OCI-LY3 (cell line): Measurements from ENCODE around the gene MRPS18B.

Source experiments
- H2AFZ ChIP-seq: fragments of 200-600, 300-600 bp; shearing (Covaris generic); 2 replicates; pipeline ENCODE4 v1.6.0; 2014; ENCODE audit warnings: antibody characterized with exemption, low read depth, low read length
- H3K27ac ChIP-seq: fragments of 200-600, 300-600 bp; sonication (generic); 2 replicates; pipeline ENCODE4 v1.5.1; 2014; ENCODE audit warnings: mild to moderate bottlenecking, low read length, moderate library complexity, mixed read lengths
- H3K27me3 ChIP-seq: fragments of 200-600, 300-600 bp; sonication (generic); 2 replicates; pipeline ENCODE4 v1.6.1; 2014; ENCODE audit warnings: low read depth, low read length, mixed read lengths
- H3K36me3 ChIP-seq: fragments of 200-600, 300-600 bp; sonication (generic); replicated peaks from 2 replicates; pipeline ENCODE3; 2014; ENCODE audit warnings: low read depth, low read length, mixed read lengths
- H3K4me1 ChIP-seq: fragments of 300-600, 200-600 bp; sonication (generic); 2 replicates; pipeline ENCODE4 v1.6.1; 2014; ENCODE audit warnings: low read length, mixed read lengths
- H3K4me2 ChIP-seq: fragments of 200-600, 300-600 bp; sonication (generic); 2 replicates; pipeline ENCODE4 v1.6.1; 2014; ENCODE audit warnings: low read length, mixed read lengths
- H3K4me3 ChIP-seq: fragments of 300-600, 200-600 bp; sonication (generic); 2 replicates; pipeline ENCODE4 v1.5.1; 2014; ENCODE audit warnings: antibody characterized with exemption, mild to moderate bottlenecking, low read length, moderate library complexity
- H3K79me2 ChIP-seq: fragments of 300-600, 200-600 bp; shearing (Covaris generic); 2 replicates; pipeline ENCODE4 v1.6.1; 2014; ENCODE audit warnings: mild to moderate bottlenecking, low read length, mixed read lengths
- H3K9ac ChIP-seq: fragments of 300-600, 200-600 bp; shearing (Covaris generic); 2 replicates; pipeline ENCODE4 v1.6.0; 2014; ENCODE audit warnings: mild to moderate bottlenecking, low read length, moderate library complexity
- H3K9me3 ChIP-seq: fragments of 200-600, 300-600 bp; shearing (Covaris generic); 2 replicates; pipeline ENCODE4 v1.6.1; 2014; ENCODE audit warnings: low read length, mixed read lengths; ENCODE audit not compliant: insufficient read depth
- H4K20me1 ChIP-seq: fragments of 200-600, 300-600 bp; sonication (generic); 2 replicates; pipeline ENCODE4 v1.6.1; 2016; ENCODE audit warnings: low read length, mixed read lengths; ENCODE audit not compliant: insufficient read depth
- CTCF ChIP-seq: fragments of 200-600, 300-600 bp; sonication (generic); IDR thresholded peaks from 2 replicates; pipeline ENCODE4 v1.5.1; 2014; ENCODE audit warnings: antibody characterized with exemption, low read length, low read depth
- EZH2phosphoT487 ChIP-seq: fragments of 200-600 bp; shearing (Covaris generic); IDR thresholded peaks from 2 replicates; pipeline ENCODE4 v1.6.1; 2018; ENCODE audit warnings: antibody characterized with exemption, mixed run types, low read depth

MRPS18B gene

GRCh38 chr6:30611856-30612194 lies 5.8 kb upstream of the MRPS18B start:
- peaks cover 60% of the 10 kb centered on the region for H3K79me2 ChIP-seq
- H3K4me1 ChIP-seq, result peaks cover 22% of the 10 kb centered on the region
- no peak overlapping the region for H3K27ac ChIP-seq
- H3K9ac ChIP-seq, result no peak overlapping the region
- peaks cover 23% of the 10 kb centered on the region for H4K20me1 ChIP-seq
- H3K9me3 ChIP-seq, result no peaks in the 10 kb centered on the region
- H3K27me3 ChIP-seq, result no peaks in the 10 kb centered on the region
- peaks cover 75% of the 10 kb centered on the region for H3K36me3 ChIP-seq
- no peak overlapping the region for H3K4me2 ChIP-seq
- TF ChIP-seq CTCF (no peak), EZH2phosphoT487 (no peak)
- no peak overlapping the region for H3K4me3 ChIP-seq
- H2AFZ ChIP-seq, result no peak overlapping the region

- H2AFZ ChIP-seq, result no peak overlapping the region
- peaks cover 63% of the 10 kb centered on the region for H3K79me2 ChIP-seq
- no peak for TF ChIP-seq EZH2phosphoT487
- TF ChIP-seq CTCF, result peak; percentile 9; the same call in 1 of the 2 replicates
- no peak overlapping the region for H3K4me3 ChIP-seq
- H4K20me1 ChIP-seq, result peaks cover 23% of the 10 kb centered on the region
- peaks cover 75% of the 10 kb centered on the region for H3K36me3 ChIP-seq
- no peak overlapping the region for H3K4me2 ChIP-seq
- no peak overlapping the region for H3K27ac ChIP-seq
- H3K4me1 ChIP-seq, result peaks cover 20% of the 10 kb centered on the region
- no peak overlapping the region for H3K9ac ChIP-seq
- H3K9me3 ChIP-seq, result no peaks in the 10 kb centered on the region
- H3K27me3 ChIP-seq, result no peaks in the 10 kb centered on the region
Observed at GRCh38 chr6:30612213-30612612, 5.4 kb upstream of the MRPS18B start.

GRCh38 chr6:30612687-30613248 lies 4.9 kb upstream of the MRPS18B start:
- Histone ChIP-seq H3K9ac (no peak overlapping the region), H3K27me3 (no peaks in the 10 kb centered on the region), H3K4me2 (no peak overlapping the region), H3K27ac (0 out of 2 replicates have a peak overlapping the region, but pooled peaks have one; percentile 87), H4K20me1 (peaks cover 23% of the 10 kb centered on the region), H3K79me2 (peaks cover 64% of the 10 kb centered on the region), H2AFZ (no peak overlapping the region), H3K36me3 (peaks cover 70% of the 10 kb centered on the region), H3K9me3 (no peaks in the 10 kb centered on the region), H3K4me3 (no peak overlapping the region), H3K4me1 (peaks cover 20% of the 10 kb centered on the region)
- TF ChIP-seq EZH2phosphoT487, result no peak
- TF ChIP-seq CTCF, result no peak

- TF ChIP-seq CTCF (no peak), EZH2phosphoT487 (no peak)
- 0 out of 2 replicates have a peak overlapping the region, but pooled peaks have one; percentile 100 for H3K9ac ChIP-seq
- H3K79me2 ChIP-seq, result peaks cover 71% of the 10 kb centered on the region
- no peaks in the 10 kb centered on the region for H3K9me3 ChIP-seq
- no peak overlapping the region for H2AFZ ChIP-seq
- H4K20me1 ChIP-seq, result peaks cover 23% of the 10 kb centered on the region
- H3K27ac ChIP-seq, result peak overlapping the region; percentile 87
- H3K4me3 ChIP-seq, result no peak overlapping the region
- peak overlapping the region; percentile 99 for H3K4me2 ChIP-seq
- peaks cover 69% of the 10 kb centered on the region for H3K36me3 ChIP-seq
- H3K4me1 ChIP-seq, result peaks cover 21% of the 10 kb centered on the region
- H3K27me3 ChIP-seq, result no peaks in the 10 kb centered on the region
Observed at GRCh38 chr6:30613251-30614043, 4.2 kb upstream of the MRPS18B start.
